HG03521 (cell line): ENCODE measurements around the gene MIB2.

Source experiments
- ATAC-seq: cut with Tn5 transposase; IDR thresholded peaks from one replicate; pipeline ENCODE4 v1.9.1; 2021; ENCODE audit warnings: mild to moderate bottlenecking, moderate library complexity; ENCODE audit not compliant: unreplicated experiment

MIB2 gene

DNA sequence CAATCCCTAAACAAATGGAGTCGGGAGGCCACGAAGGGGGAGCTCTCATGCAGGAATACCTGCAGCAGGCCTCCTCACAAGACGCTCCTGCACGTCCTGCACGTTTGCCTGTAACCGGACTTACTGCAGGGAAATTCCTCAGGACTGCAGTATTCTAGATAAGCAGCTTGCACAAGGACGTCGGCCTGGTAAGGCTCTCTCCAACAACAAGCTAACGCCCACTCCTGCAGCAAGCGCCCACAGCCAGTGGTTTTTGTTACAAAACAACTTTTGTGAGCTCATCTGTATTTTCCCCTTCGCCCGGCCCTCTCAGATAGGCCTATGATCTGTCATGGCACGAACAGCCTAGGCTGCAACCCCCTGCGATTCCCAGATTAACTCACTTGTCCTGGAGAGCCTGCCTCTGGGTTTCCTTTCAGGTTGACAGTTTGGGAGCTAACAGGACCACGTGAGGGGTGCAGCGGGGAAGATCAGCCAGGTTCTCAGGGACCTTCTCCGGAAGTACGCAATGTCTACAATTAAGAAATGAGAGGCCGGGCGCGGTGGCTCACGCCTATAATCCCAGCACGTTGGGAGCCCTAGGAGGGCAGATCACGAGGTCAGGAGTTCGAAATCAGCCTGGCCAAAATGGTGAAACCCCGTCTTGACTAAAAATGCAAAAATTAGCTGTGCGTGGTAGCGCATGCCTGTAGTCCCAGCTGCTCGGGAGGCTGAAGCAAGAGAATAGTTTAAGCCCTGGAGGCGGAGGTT, 921 bp upstream of the MIB2 start:
- no peak for ATAC-seq

DNA sequence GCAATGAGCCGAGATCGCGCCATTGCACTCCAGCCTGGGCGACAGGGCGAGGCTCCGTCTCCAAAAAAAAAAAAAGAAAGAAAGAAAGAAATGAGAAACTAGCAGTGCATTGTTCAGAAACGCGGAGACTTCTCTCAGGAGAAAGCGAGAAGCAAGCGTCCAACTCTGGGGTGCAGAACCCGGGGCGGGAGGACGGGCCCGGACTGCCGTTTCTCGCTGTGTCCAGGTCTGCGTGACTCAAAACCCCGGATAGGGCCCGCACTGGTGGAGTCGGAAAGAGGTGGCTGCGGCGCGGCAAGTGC, 395 bp upstream of the MIB2 start:
- ATAC-seq: no peak

DNA sequence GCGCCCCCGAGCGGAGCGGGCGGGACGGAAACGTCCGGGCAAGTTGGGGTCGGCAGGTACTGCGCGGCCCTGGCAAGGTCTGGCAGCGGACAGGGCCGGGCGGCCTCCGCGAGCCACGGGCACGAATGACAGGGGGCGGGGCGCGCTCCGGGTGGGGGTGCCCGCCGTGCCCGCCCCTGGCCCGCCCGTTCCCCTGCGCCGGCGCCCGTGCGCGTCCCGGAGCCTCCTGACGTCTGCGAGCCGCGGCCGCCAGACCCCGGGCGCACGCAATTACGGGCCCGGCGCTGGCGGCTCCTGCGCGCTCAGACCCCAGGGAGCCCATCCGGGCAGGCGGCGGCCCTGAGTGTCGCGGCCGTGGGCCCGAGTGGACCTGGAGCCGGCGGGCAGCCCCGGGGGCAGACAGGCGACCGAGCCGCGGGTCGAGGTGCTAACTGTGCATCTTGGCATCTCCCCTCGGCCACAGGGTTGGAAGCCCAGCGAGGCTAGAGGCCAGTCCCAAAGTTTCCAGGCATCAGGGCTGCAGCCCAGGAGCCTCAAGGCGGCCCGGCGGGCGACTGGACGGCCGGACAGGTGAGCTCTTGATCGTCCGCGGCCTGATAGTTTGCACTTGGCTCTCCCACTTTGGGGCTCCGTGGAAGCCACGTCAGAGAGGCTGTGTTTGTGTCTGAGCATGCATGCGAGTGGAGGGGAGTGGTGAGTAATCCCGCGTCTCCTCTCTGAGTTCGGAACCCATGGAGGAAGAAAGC, 918 bp downstream of the MIB2 start:
- ATAC-seq: peak; percentile 12

DNA sequence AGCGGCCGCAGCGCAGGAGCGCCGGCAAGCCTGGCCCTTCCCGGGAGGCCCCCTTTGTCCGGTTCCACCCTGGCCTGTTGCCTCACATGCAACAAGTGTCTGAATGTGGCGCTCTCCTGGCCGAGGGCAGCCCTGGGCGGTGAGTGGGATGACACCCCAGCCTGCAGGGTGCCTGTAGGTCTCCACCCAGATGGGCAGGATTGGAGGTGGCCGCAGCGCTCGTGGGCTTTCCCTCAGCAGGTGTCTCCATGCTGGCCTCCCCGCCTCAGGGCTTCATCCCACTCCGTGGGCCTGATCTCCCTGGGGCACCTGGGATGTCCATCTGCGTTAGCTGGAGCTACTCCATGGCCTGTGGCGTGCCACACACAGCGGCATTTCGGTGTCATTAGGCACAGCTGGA, 1.5 kb downstream of the MIB2 start:
- ATAC-seq: no peak

DNA sequence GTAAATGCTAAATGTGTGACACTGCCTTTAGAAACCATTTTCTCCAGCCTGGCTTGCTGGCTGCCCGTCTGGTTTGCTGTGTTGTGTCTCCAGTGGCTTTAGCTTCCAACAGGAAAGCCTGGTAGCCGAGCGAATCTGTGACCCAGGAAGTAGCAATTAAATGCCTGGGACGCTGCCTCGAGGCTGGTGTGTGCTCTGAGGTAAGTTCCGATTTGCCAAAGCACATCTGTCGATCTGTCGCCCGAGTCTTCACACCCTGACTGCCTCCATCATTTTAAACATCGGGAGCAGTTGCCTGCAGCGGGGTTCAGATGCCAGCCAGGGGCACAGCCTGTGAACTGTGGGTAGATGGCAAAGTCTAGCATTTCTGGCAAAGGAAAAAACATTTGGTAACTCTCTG, 2.2 kb downstream of the MIB2 start:
- ATAC-seq: no peak

DNA sequence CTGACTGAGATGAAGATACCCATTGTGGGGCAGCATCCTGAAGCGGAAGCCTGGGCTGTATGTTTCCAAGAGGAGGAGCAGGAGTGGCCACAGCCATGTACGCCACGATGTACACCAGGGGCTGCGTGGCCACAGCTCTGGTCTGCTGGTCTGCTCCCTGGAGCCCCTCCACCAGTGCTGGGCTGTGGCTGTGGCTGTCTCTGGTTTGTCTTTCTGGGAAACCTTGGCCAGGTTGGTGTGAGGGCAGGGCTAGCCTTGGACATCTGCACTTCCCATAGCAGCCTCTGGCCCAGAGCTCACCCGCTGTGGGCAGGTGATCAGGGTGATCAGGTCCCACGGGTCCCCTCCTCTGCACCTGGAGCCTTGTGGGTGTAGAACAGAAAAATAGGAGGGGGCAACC, 2.6 kb downstream of the MIB2 start:
- no peak for ATAC-seq

DNA sequence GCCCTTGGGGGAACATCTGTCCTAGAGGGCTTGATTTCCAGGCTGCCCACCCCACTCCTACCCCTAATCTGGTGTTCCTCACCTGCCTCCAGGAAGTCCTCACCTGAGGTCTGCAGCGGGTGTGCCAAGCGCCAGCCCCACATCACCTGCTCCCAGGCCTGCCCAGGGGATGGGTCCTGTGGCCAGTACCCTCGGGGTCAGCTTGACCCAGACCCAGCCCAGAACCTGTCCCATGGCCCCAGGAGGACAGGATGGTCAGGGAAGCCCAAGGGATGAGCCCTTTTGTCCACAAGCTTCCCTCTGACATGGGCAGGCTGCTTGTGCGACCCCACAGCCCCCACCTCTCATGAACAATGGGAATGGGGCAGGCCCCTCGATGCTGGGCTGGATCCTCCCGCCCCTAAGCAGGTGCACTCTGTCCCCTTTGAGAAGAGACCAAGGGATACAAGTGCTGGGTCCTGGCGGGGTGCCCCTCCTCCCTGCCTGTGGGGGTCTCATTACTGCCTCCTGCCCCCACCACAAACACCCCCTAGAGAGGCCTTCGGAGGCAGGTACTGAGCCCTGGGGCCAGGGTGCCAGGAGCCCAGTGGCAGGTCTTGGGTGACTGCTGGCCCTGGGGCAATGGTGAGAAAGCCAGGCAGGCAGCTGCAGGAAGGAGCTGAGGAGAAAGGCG, 3.2 kb downstream of the MIB2 start:
- no peak for ATAC-seq

DNA sequence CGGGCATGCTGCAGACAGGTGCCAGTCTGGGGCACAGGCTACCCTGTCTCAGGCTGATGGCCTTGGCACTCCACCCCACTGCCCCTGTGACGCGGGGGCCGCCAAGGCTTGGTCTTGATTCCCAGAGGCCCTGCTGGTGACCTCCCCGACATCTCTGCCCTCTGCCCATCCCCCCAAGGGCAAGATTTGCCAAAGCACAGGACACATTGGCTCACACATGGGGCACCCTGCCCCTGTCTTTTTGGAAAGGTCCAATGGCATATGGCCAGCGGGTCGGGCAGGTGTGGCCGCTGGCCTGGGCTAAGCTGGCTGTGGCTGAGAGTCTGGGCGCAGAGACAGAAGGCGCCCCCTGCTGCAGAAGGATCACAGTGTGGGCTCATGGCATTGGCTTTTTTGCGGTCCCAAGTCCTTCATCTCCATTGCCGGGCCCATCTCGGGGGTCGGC, 4.6 kb downstream of the MIB2 start:
- ATAC-seq: no peak

DNA sequence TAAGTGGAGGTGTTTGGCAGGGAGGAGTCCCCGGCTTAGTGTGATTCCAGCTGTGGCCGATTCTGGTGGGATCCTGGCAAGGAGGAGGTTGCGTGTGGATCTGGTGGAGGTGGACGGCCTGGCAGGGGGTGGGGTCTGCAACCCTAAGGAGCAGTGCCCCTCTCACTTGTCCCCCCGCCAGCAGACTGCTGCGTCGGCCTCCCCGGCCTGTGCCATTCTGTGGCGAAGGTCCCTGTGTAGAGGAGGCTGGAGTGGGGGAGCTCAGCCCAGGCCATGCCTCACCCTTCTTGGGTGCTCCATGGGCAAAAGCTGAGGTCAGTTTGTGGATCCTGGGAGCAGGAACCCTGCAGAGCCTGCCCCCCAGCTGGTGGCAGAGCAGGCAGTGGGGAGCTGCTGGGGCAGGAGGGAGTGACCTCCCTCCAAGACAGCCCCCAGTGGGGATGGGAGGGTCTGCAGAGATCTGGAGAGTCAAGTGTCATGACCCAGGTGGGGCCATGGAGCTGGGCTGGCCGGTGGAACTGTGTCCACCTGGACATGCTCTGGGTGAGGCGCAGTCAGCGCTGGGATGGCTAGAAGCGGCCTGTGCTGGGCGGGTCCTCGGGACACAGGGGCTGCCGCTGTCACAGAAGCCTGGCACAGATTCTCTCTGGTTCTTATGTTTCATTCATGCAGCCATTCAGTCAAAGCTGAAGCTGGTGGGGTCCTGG, 5.3 kb downstream of the MIB2 start:
- no peak for ATAC-seq

DNA sequence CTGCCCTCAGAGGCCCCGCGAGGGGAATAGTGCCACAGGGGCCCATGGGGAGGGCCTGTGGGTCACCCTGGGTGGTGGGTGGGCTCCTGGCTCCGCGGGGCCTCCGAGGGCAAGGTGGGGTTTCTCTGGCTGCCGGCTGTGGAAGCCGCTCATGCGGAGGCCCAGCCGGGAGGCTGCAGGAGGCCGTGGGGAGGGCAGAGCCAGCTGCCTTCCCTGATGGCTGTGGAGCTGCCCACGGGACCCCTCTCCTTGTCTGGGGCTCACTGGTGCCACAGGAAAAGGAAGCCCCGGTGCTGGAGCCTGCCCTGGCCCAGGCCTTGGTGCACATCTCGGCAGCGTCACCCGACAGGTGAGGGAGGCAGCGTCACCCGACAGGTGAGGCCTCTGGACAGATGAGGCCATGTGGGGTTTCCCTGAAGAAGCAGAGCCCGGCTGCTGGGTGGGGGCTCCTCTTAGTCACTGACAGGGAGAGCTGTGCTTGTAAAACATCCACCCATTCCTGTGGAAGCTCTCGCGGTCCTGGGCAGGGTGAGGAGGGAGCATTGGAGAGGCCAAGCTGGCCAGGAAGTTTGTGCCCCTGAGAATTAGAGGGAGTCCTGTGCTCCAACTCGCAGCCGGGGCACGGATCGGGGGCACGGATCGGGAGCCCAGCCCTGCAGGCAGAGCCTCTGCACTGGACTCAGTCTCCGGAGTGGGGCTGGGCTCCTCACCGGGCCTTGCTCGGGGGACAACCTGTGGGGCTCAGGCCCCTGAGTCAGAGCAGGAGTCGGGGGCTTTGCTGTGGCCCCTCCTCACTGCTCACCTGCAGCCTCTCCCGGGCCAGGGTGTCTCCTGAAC, 6.1 kb downstream of the MIB2 start:
- ATAC-seq: no peak

DNA sequence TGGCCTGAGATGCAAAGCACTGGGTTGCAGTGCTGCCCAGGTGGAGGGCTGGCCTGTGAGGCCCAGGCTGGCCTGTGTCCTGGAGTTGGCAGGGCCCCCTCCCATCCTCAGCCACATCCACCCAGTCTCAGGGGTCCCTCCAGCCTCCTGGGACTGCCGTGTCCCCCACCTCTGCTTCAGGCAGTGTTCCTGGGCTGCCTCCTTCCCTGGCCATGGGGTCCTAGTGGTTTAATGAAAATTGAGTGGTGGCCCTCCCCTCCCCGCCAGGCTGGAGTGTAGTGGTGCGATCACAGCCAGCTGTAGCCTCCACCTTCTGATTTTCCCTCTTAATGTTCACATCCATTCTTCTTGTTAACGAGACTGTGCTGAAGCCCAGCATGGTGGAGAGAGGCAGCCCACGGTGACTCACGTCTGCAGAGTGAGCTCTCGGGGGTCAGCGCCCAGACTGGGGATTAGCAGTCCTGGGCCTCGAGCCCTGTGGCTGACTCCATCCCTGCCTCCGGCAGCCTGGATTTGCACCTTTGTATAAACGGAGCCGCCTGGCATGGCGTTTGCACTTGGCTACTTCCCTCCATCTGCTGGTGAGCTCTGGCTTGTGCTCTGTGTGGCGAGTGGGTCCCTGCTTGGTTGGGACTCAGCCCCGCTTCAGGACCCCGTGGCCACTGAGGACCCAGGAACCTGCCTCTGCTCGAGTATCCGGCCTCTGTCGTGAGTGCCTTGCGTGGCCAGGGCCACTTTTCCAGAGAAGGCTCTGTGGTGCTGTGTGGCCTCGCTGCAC, 6.9 kb downstream of the MIB2 start:
- no peak for ATAC-seq

DNA sequence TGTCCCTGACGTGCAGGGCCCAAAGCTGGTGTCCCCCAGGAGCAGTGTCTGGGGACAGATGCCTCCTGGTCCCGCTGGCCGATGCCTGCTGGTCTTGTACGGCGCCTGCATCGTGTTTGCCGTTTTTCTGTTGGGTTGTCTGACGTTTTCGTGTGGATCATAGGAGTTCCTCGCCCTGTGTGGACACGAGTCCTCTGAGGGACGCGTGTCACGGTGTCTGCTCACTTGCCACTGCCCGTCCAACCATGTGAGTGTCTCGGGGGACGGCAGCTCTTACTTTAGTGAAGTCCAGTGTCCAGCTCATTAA, 7.4 kb downstream of the MIB2 start:
- no peak for ATAC-seq

DNA sequence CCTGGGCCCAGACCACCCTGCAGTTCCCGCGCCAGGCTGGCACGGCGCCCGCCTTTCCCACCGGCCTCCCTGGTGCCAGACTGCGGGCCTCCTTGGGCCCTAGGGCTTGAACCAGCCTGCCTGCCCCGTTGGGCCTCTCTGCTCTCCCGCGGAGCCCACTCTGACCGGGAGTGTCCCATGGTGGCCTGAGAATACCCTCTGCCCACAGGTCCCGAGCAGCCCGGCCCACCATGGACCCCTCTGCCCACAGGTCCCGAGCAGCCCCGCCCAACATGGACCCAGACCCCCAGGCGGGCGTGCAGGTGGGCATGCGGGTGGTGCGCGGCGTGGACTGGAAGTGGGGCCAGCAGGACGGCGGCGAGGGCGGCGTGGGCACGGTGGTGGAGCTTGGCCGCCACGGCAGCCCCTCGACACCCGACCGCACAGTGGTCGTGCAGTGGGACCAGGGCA, 7.9 kb downstream of the MIB2 start:
- ATAC-seq: no peak

DNA sequence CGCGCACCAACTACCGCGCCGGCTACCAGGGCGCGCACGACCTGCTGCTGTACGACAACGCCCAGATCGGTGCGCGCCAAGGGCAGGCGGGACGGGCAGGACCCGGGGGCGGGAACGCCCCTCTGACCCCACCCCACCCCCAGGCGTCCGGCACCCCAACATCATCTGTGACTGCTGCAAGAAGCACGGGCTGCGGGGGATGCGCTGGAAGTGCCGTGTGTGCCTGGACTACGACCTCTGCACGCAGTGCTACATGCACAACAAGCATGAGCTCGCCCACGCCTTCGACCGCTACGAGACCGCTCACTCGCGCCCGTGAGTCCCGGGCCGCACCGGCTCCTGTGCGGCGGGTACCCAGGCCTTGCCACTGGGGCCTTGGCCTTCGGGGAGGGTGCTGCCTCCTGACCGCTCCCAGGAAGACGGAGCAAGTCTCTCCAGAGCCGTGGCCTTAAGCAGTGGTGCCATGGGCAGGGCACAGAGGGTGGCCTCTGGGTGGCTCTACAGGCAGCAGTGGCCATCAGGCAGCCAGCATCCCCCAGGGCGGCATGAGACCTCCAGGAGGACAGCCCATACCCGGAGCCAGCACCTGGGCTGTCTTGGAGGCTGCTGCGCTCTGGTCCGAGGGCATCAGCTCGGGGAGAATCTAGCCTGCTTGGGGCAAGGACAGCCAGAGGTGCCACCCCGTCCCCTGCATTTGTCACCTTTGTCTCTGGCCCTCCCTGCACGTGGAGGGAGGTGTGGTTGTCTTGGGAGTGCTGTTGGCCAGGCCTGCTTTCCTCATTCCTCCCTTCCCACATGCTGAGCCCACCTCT, 8.5 kb downstream of the MIB2 start:
- ATAC-seq: no peak

DNA sequence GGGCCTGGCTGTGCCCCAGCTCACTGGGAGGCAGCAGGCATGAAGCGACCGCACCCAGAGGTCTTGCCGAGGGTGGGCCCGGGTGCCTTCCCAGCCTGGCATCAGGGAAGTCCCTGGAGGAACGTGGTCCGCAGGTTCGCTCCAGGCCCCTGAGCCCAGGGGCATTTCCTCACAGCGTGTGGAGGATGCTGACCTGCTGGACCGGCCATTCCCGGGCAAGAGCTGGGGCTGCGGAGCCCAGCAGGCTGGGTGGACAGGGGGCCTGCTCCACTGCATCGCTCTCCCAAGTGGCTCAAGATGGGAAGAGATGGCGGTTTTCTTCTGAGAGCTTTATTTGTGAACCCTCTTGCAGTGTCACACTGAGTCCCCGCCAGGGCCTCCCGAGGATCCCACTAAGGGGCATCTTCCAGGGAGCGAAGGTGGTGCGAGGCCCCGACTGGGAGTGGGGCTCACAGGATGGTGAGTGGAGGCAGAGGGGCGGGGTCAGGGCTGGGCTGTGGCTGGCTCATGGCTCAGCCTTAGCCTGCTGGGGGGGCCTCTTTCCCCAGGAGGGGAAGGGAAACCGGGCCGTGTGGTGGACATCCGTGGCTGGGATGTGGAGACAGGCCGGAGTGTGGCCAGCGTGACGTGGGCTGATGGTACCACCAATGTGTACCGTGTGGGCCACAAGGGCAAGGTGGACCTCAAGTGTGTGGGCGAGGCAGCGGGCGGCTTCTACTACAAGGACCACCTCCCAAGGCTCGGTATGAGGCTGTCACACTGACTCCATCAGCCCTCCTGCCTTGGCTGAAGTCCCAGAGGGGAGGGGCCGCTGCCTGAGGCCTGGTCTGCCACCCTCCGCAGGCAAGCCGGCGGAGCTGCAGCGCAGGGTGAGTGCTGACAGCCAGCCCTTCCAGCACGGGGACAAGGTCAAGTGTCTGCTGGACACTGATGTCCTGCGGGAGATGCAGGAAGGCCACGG, 9.4 kb downstream of the MIB2 start:
- ATAC-seq: no peak

DNA sequence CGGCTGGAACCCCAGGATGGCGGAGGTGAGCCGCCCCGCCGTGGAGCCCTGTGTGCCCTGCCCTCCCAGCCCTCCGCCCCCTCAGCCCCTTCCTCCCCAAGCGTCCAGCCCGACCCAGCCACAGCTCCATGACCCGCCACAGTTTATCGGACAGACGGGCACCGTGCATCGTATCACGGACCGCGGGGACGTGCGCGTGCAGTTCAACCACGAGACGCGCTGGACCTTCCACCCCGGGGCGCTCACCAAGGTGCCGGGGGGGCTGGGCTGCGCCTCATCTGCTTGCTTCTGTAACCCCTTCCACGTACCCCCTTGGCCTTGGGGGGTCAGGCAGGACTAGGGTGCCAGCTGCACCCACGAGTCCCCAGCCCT, 10.1 kb downstream of the MIB2 start:
- ATAC-seq: no peak

DNA sequence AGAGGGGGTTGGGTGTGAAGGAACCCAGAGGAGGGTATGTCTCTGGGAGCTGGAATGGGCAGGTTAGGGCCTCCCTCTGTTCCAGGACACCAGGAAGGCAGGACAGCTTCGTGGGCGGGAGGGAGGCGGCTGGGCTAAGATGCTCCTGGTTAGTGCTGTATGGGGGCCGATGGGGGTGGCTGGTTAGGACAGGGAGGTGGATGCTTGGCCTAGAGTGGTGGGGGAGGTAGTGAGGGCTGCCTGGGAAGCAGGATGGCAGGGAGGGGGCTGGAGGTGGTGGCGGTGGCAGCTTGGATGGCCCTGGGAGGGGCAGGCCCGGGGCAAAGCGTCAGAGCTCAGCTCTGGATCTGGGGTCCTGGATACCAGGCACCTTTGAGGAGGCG, 10.5 kb downstream of the MIB2 start:
- no peak for ATAC-seq
